Measurements from ENCODE around the gene NCOA5. TPM values are rescaled to one million over a fixed set of nuclear protein-coding genes. Genes with fewer than 3 reads are reported as not detected.

NCOA5 gene
- polyA plus RNA-seq, 2 donors: 8.6 to 10.7 TPM

DNA sequence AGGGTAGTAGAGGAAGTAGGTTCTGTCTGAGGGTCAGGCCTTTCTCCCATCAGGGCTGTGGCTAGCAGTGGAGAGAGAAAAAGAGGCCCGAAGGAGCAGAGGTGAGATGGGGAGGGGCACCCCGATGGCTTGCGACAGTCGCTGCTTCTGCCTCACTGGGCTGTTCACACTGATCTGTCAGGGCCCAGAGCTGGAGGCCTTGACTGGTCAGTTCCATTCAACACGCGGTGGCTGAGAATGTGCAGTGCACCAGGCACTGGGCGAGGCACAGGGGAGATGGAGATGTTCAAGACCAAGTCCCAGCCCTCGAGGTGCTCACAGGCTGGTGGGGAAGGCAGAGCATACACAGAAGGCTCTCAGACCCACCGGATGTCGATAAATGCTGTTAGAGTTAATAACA lies 39.3 kb downstream of the NCOA5 start:
- H3K9me3 ChIP-seq (ENCODE audit: control insufficient read depth in 2 of 2, insufficient read depth in 1 of 2, low read depth in 1 of 2, low read length in 1 of 2): no peaks in the 10 kb centered on the region
- no peaks in the 10 kb centered on the region for H3K4me1 ChIP-seq (ENCODE audit: control insufficient read depth in 2 of 2, insufficient read depth in 2 of 2, low read length in 1 of 2)
- H3K4me3 ChIP-seq (ENCODE audit: low read depth in 1 of 2, low read length in 2 of 2): no peak overlapping the region
- no peak overlapping the region for H3K27ac ChIP-seq (ENCODE audit: low read depth in 2 of 2, low read length in 1 of 2)
- H3K36me3 ChIP-seq (ENCODE audit: control insufficient read depth in 2 of 2, insufficient read depth in 2 of 2, low read length in 1 of 2): no peaks in the 10 kb centered on the region
- no peaks in the 10 kb centered on the region for H3K27me3 ChIP-seq (ENCODE audit: control insufficient read depth in 1 of 2, insufficient read depth in 2 of 2, low read length in 2 of 2)
- 62 to 65% methylated on average over 10 of the region's 10 CpGs for WGBS, 2 donors

DNA sequence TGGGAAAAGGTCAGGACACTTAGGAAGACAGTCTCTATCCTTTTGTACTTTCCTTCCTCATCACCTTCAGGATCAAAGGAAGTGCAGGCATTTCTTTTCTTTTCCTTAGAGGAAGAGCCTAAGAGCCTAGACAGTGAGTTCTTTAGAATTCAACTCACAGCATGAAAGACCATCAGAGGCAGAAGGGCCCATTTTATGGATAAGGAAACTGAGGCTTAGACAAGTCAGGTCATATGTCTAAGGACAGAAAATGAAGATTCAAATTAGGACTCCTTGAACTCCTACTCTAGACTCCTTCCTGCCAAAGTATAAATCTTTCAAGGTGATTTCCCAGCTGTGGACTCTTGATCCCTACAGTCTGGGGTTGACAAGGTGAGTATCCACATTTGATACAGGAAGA lies 39.9 kb downstream of the NCOA5 start:
- H3K9me3 ChIP-seq (ENCODE audit: control insufficient read depth in 2 of 2, insufficient read depth in 1 of 2, low read depth in 1 of 2, low read length in 1 of 2): no peaks in the 10 kb centered on the region
- no peak overlapping the region for H3K27ac ChIP-seq (ENCODE audit: low read depth in 2 of 2, low read length in 1 of 2)
- no peaks in the 10 kb centered on the region for H3K4me1 ChIP-seq (ENCODE audit: control insufficient read depth in 2 of 2, insufficient read depth in 2 of 2, low read length in 1 of 2)
- no peak overlapping the region for H3K4me3 ChIP-seq (ENCODE audit: low read depth in 1 of 2, low read length in 2 of 2)
- no peaks in the 10 kb centered on the region for H3K27me3 ChIP-seq (ENCODE audit: control insufficient read depth in 1 of 2, insufficient read depth in 2 of 2, low read length in 2 of 2)
- no peaks in the 10 kb centered on the region for H3K36me3 ChIP-seq (ENCODE audit: control insufficient read depth in 2 of 2, insufficient read depth in 2 of 2, low read length in 1 of 2)

DNA sequence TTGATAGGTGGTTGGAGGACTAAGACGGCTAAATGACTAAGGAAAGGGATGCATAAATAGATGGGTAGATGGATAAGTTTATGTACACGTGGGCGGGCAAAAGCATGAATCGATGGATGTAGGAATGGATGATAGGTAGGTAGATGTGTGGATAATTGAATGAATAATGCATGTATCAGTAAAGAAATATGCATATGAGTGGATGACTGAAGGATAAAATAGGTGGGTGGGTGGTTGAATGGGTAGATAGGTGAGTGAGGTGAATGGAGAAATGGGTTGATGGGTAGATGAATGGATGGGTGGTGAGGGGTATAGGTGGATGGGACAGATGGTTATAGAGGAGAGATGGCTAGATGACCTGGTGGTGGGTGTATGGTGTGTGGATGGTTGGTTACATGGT lies 40.6 kb downstream of the NCOA5 start:
- 88 to 94% methylated on average over 4 of the region's 4 CpGs for WGBS, 2 donors
- no peak overlapping the region for H3K27ac ChIP-seq (ENCODE audit: low read depth in 2 of 2, low read length in 1 of 2)
- no peaks in the 10 kb centered on the region for H3K4me1 ChIP-seq (ENCODE audit: control insufficient read depth in 2 of 2, insufficient read depth in 2 of 2, low read length in 1 of 2)
- no peak overlapping the region for H3K4me3 ChIP-seq (ENCODE audit: low read depth in 1 of 2, low read length in 2 of 2)
- H3K27me3 ChIP-seq (ENCODE audit: control insufficient read depth in 1 of 2, insufficient read depth in 2 of 2, low read length in 2 of 2): no peaks in the 10 kb centered on the region
- H3K36me3 ChIP-seq (ENCODE audit: control insufficient read depth in 2 of 2, insufficient read depth in 2 of 2, low read length in 1 of 2): no peaks in the 10 kb centered on the region
- no peaks in the 10 kb centered on the region for H3K9me3 ChIP-seq (ENCODE audit: control insufficient read depth in 2 of 2, insufficient read depth in 1 of 2, low read depth in 1 of 2, low read length in 1 of 2)

DNA sequence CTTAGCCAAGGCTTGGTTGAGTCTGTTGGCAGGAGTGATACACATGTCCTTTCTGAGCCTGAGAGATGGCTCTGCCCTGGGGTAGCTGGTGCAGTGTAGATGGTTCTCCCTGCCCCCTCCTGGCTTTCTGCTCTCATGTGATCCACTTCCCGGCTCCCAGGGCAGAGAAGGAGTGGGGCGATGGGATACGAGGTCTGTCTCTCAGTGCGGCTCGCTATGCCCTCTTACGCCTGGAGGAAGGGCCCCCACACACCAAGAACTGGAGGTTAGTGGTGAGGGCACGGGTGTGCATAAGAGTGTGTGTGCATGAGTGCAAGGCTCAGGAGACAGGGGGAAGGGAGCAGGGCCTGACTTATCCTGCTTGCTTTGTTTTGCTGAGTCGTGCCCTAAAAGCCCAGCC lies 41.9 kb downstream of the NCOA5 start:
- Histone ChIP-seq H3K4me3 (ENCODE audit: low read depth in 1 of 2, low read length in 2 of 2) (no peak overlapping the region), H3K27ac (ENCODE audit: low read depth in 2 of 2, low read length in 1 of 2) (no peak overlapping the region), H3K9me3 (ENCODE audit: control insufficient read depth in 2 of 2, insufficient read depth in 1 of 2, low read depth in 1 of 2, low read length in 1 of 2) (no peaks in the 10 kb centered on the region), H3K27me3 (ENCODE audit: control insufficient read depth in 1 of 2, insufficient read depth in 2 of 2, low read length in 2 of 2) (no peaks in the 10 kb centered on the region), H3K4me1 (ENCODE audit: control insufficient read depth in 2 of 2, insufficient read depth in 2 of 2, low read length in 1 of 2) (no peaks in the 10 kb centered on the region), H3K36me3 (ENCODE audit: control insufficient read depth in 2 of 2, insufficient read depth in 2 of 2, low read length in 1 of 2) (no peaks in the 10 kb centered on the region)
- 75 to 78% methylated on average over 8 of the region's 8 CpGs for WGBS, 2 donors

DNA sequence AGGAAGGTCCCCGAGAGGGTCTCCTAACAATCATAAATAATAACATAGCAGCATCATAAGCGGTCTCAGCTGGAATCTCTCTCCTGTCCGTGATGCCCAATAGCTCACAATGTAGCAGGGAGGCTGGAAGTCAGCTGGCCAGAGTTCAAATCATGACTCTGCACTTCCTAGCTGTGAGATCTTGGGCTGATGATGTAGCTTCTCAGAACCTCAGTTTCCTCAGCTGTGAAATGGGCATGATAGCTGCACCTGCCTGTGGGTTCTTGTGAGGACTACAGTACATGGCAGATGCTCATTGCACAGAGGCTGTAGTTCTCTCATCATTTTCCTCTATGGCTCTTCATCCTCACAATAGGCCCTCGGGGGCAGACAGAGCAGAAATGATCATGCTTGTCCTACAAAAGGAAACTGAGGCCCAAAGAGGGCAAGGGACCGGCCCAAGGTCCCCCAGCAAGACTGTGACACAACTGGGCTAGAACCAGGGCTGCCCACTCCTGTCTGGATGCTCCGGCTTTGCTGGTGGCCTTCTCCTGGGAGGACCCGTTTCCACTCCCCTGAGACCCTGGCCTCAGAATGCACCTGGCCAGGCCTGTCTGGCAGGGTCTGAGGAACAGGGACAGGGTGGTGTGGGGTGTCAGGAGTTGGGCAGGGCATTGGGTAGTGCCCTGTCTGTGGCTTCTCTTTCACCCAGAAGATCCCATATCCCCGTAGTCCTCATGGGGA lies 43.0 kb downstream of the NCOA5 start:
- Histone ChIP-seq H3K27ac (ENCODE audit: low read depth in 2 of 2, low read length in 1 of 2) (no peak overlapping the region), H3K9me3 (ENCODE audit: control insufficient read depth in 2 of 2, insufficient read depth in 1 of 2, low read depth in 1 of 2, low read length in 1 of 2) (no peaks in the 10 kb centered on the region), H3K4me1 (ENCODE audit: control insufficient read depth in 2 of 2, insufficient read depth in 2 of 2, low read length in 1 of 2) (no peaks in the 10 kb centered on the region), H3K4me3 (ENCODE audit: low read depth in 1 of 2, low read length in 2 of 2) (no peak overlapping the region), H3K27me3 (ENCODE audit: control insufficient read depth in 1 of 2, insufficient read depth in 2 of 2, low read length in 2 of 2) (no peaks in the 10 kb centered on the region), H3K36me3 (ENCODE audit: control insufficient read depth in 2 of 2, insufficient read depth in 2 of 2, low read length in 1 of 2) (no peaks in the 10 kb centered on the region)
- WGBS, 2 donors: 79 to 80% methylated on average over 8 of the region's 8 CpGs

DNA sequence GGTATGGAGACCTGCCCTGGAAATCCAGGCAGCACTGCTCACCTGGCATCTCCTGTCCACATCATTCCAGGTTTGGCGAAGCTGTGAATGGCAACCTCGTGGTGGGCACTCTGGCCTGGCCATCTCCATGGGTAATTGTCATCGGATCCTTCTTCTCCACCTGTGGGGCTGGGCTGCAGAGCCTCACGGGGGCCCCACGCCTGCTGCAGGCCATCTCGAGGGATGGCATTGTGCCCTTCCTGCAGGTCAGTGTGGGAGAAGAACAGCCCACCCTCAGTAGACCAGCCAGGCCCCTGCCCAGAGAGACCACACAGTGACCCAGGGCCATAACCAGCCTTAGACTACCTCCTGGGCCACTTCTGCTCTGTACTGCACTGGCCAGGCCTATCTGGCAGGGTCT lies 44.9 kb downstream of the NCOA5 start:
- Histone ChIP-seq H3K27ac (ENCODE audit: low read depth in 2 of 2, low read length in 1 of 2) (no peak overlapping the region), H3K4me3 (ENCODE audit: low read depth in 1 of 2, low read length in 2 of 2) (no peak overlapping the region), H3K27me3 (ENCODE audit: control insufficient read depth in 1 of 2, insufficient read depth in 2 of 2, low read length in 2 of 2) (no peaks in the 10 kb centered on the region), H3K36me3 (ENCODE audit: control insufficient read depth in 2 of 2, insufficient read depth in 2 of 2, low read length in 1 of 2) (no peaks in the 10 kb centered on the region), H3K9me3 (ENCODE audit: control insufficient read depth in 2 of 2, insufficient read depth in 1 of 2, low read depth in 1 of 2, low read length in 1 of 2) (no peaks in the 10 kb centered on the region), H3K4me1 (ENCODE audit: control insufficient read depth in 2 of 2, insufficient read depth in 2 of 2, low read length in 1 of 2) (no peaks in the 10 kb centered on the region)
- 68 to 73% methylated on average over 6 of the region's 6 CpGs for WGBS, 2 donors

- Histone ChIP-seq H3K4me3 (ENCODE audit: low read depth in 1 of 2, low read length in 2 of 2) (no peak overlapping the region), H3K27ac (ENCODE audit: low read depth in 2 of 2, low read length in 1 of 2) (no peak overlapping the region), H3K9me3 (ENCODE audit: control insufficient read depth in 2 of 2, insufficient read depth in 1 of 2, low read depth in 1 of 2, low read length in 1 of 2) (no peaks in the 10 kb centered on the region), H3K4me1 (ENCODE audit: control insufficient read depth in 2 of 2, insufficient read depth in 2 of 2, low read length in 1 of 2) (no peaks in the 10 kb centered on the region), H3K27me3 (ENCODE audit: control insufficient read depth in 1 of 2, insufficient read depth in 2 of 2, low read length in 2 of 2) (no peaks in the 10 kb centered on the region), H3K36me3 (ENCODE audit: control insufficient read depth in 2 of 2, insufficient read depth in 2 of 2, low read length in 1 of 2) (no peaks in the 10 kb centered on the region)
- 44 to 49% methylated on average over 7 of the region's 7 CpGs for WGBS, 2 donors
These were observed 46.2 kb downstream of the NCOA5 start for GRCh38 chr20:46043556-46043955.

DNA sequence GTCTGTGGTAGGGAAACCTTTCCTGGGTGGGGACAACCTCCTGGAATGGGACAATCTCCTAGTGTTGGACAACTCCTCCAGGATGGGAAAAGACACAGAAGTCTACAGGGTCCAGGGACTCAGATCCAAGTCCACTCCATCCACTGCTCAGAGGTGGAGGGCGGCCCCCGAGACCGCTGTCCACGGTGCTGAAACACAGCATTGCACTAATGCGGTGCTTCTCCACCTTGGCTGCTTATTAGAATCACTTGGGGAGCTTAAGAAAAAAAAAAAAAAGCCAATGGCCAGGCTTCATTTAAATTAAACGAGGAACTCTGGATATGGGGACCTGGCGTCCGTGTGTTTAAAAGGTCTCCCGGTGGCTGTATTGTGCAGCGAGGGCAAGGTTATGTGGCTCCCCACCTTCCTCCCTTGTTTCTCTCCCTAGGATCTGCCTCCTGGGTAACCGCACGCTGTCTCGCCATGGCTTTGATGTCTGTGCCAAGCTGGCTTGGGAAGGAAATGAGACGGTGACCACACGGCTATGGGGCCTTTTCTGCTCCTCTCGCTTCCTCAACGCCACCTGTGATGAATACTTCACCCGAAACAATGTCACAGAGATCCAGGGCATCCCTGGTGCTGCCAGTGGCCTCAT lies 48.7 kb downstream of the NCOA5 start:
- Histone ChIP-seq H3K4me1 (ENCODE audit: control insufficient read depth in 2 of 2, insufficient read depth in 2 of 2, low read length in 1 of 2) (no peaks in the 10 kb centered on the region), H3K4me3 (ENCODE audit: low read depth in 1 of 2, low read length in 2 of 2) (no peak overlapping the region), H3K9me3 (ENCODE audit: control insufficient read depth in 2 of 2, insufficient read depth in 1 of 2, low read depth in 1 of 2, low read length in 1 of 2) (no peaks in the 10 kb centered on the region), H3K36me3 (ENCODE audit: control insufficient read depth in 2 of 2, insufficient read depth in 2 of 2, low read length in 1 of 2) (no peaks in the 10 kb centered on the region), H3K27ac (ENCODE audit: low read depth in 2 of 2, low read length in 1 of 2) (no peak overlapping the region), H3K27me3 (ENCODE audit: control insufficient read depth in 1 of 2, insufficient read depth in 2 of 2, low read length in 2 of 2) (no peaks in the 10 kb centered on the region)
- 28% methylated on average over 18 of the region's 18 CpGs for WGBS, 2 donors

GRCh38 chr20:46037036-46037435 lies 52.7 kb downstream of the NCOA5 start:
- Histone ChIP-seq H3K4me3 (ENCODE audit: low read depth in 1 of 2, low read length in 2 of 2) (no peak overlapping the region), H3K36me3 (ENCODE audit: control insufficient read depth in 2 of 2, insufficient read depth in 2 of 2, low read length in 1 of 2) (no peaks in the 10 kb centered on the region), H3K9me3 (ENCODE audit: control insufficient read depth in 2 of 2, insufficient read depth in 1 of 2, low read depth in 1 of 2, low read length in 1 of 2) (no peaks in the 10 kb centered on the region), H3K27me3 (ENCODE audit: control insufficient read depth in 1 of 2, insufficient read depth in 2 of 2, low read length in 2 of 2) (peaks cover 2 to 5% of the 10 kb centered on the region in 2 donors), H3K4me1 (ENCODE audit: control insufficient read depth in 2 of 2, insufficient read depth in 2 of 2, low read length in 1 of 2) (peaks cover 0 to 2% of the 10 kb centered on the region in 2 donors), H3K27ac (ENCODE audit: low read depth in 2 of 2, low read length in 1 of 2) (no peak overlapping the region)
- 65 to 67% methylated on average over 5 of the region's 5 CpGs for WGBS, 2 donors

DNA sequence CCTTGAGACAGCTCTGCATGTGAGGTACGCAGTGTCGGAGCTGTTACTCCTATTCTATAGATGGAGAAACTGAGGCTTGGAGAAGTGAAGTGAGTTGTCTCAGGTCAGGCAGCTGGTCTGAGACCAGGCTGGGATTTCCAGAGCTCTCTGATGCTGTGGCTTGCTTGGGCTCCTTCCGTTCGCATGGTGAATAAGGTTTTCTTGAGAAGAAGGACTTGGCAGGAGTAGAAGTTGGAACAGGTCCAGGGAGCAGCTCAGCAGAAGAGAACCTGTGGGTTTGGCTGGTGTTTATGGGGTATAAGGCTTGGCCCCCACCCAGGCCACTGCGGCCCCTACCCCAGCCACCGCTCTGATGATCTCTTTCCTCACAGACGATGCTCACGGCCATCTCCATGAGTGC lies 53.4 kb downstream of the NCOA5 start:
- no peak overlapping the region for H3K4me3 ChIP-seq (ENCODE audit: low read depth in 1 of 2, low read length in 2 of 2)

More for the DNA sequence above, 53.4 kb downstream of the NCOA5 start:
- Histone ChIP-seq H3K27ac (ENCODE audit: low read depth in 2 of 2, low read length in 1 of 2) (no peak overlapping the region), H3K4me1 (ENCODE audit: control insufficient read depth in 2 of 2, insufficient read depth in 2 of 2, low read length in 1 of 2) (peaks cover 2 to 5% of the 10 kb centered on the region in 2 donors), H3K9me3 (ENCODE audit: control insufficient read depth in 2 of 2, insufficient read depth in 1 of 2, low read depth in 1 of 2, low read length in 1 of 2) (no peaks in the 10 kb centered on the region), H3K36me3 (ENCODE audit: control insufficient read depth in 2 of 2, insufficient read depth in 2 of 2, low read length in 1 of 2) (no peaks in the 10 kb centered on the region), H3K27me3 (ENCODE audit: control insufficient read depth in 1 of 2, insufficient read depth in 2 of 2, low read length in 2 of 2) (peaks cover 3 to 5% of the 10 kb centered on the region in 2 donors)
- whole genome bisulfite sequencing, 2 donors: 84 to 88% methylated on average over 8 of the region's 8 CpGs
